G401 (cell line): ENCODE results near the gene RFX2. TPM values are rescaled to one million over a fixed set of nuclear protein-coding genes. Genes with fewer than 3 reads are reported as not detected.
"Not testable (repeated sequence)": the region's sequence is repeated elsewhere in the genome, so short reads cannot be mapped to it uniquely, and the experiment has no call there.

Experiments used
- DNase-seq: peaks from one replicate; pipeline ENCODE4 v3.0.0-alpha.2; 2015; ENCODE audit warnings: low spot score
- in situ Hi-C: cut with HindIII; loops from 2 replicates; pipeline ENCODE4 v1.10.0; 2016; ENCODE audit warnings: low sequenced_read_pairs, mixed read lengths
- total RNA-seq: library from RNA; depleted of rRNA; stranded (reverse); fragments of >200 nt; shearing (Covaris generic); gene quantifications from 2 replicates; pipeline ENCODE4 v1.2.3, GENCODE V29; 2014

The RFX2 gene
- total RNA-seq, 1 experiment from 2014 or later: 4.2 TPM

DNA sequence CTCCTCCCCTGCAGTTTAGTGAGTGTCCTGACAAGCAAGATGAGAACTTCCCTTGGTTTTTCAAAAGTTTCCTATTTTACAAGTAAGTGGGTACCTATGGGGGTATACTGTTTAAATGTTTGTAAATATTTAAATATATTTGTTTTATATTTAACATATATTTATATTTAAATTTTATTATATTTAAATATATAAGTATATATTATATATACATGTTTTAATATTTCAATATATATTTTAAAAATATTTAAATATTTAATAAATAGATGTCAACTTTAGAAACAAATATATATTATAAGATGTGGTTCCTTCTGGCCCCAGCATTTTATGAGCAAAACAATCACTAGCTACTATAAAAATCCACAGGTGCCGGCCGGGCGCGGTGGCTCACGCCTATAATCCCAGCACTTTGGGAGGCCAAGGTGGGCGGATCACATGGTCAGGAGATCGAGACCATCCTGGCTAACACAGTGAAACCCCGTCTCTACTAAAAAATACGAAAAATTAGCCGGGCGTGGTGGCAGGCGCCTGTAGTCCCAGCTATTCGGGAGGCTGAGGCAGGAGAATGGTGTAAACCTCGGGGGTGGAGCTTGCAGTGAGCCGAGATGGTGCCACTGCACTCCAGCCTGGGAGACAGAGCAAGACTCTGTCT, 3.5 kb downstream of the RFX2 start:
- in situ Hi-C loops, DNase-seq: not testable (repeated sequence)

DNA sequence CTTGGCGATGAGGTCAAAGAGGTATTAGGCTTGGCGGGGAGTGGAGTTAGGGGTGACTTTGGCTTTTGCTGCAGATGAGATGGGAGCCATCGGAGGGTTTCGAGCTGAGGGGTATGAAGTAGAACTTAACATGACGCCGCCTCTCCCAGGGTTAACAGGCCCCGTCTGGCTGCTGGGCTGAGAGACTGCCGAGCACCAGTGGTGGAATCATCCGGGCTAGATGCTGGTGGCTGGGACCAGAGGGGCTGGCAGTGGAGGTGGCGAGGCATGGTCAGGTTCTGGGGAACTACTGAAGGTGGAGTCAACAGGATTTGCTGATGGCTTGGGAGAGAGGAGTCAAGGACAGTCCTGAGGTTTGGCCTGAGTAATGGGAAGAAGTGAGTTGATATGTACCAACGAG, 4.9 kb downstream of the RFX2 start:
- in situ Hi-C loops: no loop called here
- DNase-seq: no peak

DNA sequence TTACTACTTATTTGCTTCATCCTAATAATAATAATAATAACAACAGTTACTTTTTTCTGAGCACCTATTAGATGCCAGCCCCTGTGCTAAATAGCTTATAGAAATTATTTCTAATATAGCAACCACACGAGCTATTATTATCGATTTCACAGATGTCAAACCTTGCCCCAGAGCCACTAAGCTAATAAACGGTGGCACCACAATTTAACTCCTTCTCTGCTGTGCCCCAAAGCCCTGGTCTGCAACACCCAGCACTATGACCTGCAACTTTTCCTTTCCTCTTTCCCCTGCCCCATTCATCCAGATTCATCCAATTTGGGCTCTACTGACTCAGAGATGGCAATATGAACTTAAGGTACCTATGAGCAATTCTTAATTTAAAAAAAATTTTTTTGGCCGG, 6.4 kb downstream of the RFX2 start:
- in situ Hi-C loops: no loop called here
- no peak for DNase-seq

DNA sequence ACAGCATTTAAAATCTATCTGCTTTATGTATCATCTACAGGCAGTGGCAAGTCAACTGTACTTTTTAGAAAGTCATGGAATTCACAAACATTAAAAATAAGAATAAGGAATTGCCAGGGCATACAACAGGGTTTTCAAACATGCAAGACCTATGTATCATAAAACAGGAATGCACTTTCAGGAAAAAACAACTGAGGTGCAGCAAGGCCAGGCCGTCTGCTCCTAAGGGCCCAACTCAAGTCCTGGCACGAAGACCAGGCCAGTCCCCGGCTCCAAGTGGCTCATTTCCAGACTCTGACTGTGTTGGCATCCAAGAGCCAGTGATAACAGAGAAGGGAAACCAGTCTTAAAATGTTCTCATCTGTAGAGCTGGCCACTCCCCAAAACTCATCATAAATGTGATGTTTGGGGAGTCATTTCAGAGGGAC, 7.1 kb downstream of the RFX2 start:
- DNase-seq: peak; percentile 93
- in situ Hi-C loops: no loop called here

DNA sequence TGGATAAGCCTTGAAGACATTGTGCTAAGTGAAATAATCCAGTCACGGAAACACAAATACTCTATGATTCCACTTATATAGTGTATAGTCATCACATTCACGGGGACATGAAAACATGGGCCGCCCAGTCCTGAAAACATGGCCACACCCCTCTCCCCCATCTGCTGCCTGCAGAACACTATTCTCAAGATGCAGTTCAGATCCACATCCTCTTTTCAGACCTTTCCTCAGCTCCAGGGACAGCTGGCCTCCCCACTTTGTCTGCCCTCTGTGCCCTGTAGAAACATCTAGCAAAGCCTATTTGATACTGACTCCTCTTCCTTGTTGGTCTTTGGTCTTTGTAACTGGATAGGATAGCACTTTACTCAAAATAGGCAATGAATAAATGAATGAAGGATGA, 8.3 kb downstream of the RFX2 start:
- no peak for DNase-seq
- in situ Hi-C loops: no loop called here

DNA sequence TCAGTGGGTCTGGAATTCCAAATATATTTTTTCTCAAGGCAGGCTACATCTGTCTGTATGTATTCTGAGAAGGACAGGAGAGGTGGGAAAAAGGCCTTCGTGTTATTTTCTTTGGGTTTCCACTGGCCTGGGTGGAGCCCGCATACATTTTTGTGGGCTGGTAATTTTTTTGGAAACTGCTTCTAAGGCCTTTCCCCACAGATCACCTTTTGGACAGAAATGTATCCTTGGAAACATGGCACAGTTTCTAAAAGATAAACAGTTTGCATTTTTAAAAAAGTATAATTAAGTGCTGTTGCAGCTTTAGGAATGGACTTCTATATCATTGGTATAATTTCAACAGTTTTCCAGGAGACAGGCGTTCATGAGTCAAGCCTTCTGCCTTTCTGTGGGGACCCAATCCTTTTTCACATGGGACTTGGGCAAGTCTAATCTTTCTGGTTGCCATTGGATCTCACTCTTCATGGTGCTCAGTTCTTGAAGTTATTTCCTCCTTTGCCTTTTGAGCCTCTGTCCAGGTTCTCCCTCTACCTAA, 8.9 kb downstream of the RFX2 start:
- DNase-seq: no peak
- in situ Hi-C loops: no loop called here

DNA sequence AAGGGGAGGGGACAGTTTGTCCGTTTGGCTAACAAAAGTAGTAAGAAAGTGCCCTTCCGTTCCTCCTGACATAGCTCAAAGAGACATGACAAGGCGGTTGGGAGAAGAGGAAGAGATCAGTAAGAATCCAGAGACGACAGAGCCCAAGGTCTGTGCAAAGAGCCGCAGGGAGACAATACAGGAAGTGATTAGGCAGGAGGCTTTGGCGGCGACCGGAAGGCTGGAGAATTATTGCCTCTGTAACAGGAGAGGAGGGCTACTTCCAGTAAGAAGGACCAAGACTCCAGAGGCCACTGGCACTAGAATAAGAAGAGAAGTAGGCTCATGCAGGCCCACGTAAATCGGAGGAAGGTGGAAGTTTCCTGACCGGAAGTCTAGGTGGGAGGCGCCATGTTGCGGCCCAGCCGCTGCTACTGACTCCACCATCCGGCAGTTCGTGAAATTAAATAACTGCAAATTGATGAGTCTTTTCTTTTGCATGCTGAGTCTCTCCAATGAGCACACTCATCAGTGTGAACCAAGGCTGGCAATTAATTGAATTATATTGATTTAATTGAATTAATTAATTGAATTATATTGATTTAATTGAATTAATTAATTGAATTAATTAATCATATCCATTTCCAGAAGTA, 9.9 kb downstream of the RFX2 start:
- in situ Hi-C loops: no loop called here
- DNase-seq: no peak

DNA sequence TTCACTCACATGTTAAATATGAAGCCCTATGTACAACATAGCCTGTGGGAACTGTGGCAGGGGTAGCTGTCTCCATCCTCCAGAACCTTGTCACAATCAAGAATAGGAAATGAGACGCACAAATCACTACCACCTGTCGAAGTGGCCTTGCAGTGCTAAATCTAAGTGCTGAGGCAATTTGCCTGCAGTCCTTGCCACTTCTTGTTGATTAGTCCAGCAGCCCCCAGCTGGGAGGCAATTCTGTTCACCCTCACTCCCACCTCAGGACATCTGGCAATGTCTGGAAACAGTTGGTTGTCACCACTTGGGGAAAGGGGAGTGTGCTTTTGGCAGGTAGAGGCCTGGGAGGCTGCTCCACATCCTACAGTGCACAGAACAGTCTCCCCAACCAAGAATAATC, 10.7 kb downstream of the RFX2 start:
- in situ Hi-C loops: no loop called here
- no peak for DNase-seq

DNA sequence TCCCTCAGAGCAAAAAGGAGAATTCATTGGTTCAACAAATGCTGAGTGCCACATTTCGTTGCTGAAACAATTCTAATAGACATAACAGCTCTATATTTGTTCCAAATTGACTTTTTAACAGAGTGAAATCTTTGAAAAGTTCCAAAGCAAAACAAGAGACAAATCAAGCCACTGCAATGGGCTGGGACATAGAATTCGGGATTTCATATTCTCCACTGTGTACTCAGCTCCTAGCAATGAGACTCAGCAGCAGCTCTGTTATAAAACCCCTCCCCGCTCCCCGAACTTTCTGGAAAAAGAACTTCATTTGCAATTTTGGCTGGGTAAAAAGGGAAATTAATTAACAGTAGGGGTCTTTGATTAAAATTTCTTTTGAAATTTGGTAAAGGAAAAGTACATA, 11.3 kb downstream of the RFX2 start:
- in situ Hi-C loops: no loop called here
- no peak for DNase-seq

DNA sequence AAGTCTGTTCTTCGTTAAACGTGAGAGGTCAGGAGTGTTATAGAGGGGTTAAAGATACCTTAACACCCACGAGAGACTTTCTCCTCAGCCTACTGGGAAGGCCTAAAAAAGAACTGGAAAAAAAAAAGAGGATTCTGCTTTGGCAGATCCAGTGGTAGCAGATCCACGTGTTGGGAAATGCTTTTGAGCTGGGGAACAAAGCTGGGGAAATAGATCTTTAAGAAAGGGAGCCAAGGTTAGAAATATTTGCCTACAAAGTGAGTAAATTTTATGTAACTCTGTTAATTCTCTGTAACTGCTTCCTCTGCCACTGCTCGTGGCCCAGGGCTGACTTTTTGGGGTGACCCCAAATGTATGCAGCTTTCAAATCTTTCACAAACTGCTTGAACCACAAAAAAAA, 11.7 kb downstream of the RFX2 start:
- in situ Hi-C loops: no loop called here
- no peak for DNase-seq

DNA sequence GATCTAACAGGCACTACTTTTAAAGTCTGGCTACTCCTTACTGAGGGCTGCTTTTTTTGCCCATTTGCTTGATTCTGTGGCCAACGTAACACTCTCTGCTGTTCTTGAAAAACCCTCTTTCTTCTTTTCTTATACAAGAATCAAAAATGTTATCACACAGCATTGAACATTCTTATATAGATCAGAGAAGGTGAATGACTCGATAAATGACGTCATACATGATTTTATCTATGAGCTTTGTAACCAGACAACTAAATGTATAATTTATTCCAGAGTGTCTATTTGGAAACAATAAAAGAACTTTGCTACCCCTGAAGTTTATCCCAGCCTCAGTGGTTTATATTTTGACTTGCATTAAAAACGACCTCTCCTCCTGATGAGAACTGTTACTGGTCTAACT, 12.4 kb downstream of the RFX2 start:
- no peak for DNase-seq
- in situ Hi-C loops: no loop called here

DNA sequence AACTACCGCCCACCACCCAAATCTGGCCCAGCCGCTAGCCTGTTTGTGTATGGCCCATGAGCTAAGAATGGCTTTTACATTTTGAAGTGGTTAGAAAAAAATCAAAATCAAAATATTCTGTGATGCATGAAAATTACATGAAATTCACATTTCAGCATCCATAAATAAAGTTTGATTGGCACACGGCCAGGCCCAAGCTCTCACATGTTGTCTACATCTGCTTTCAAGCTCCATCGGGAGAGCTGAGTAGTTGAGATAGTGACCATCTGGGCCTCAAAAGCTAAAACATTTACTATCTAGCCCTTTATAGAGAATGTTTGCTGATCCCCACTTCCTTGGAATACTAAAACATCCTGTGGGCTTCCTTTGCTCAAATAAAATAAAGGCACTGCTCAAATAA, 14.5 kb downstream of the RFX2 start:
- in situ Hi-C loops: no loop called here
- DNase-seq: no peak

DNA sequence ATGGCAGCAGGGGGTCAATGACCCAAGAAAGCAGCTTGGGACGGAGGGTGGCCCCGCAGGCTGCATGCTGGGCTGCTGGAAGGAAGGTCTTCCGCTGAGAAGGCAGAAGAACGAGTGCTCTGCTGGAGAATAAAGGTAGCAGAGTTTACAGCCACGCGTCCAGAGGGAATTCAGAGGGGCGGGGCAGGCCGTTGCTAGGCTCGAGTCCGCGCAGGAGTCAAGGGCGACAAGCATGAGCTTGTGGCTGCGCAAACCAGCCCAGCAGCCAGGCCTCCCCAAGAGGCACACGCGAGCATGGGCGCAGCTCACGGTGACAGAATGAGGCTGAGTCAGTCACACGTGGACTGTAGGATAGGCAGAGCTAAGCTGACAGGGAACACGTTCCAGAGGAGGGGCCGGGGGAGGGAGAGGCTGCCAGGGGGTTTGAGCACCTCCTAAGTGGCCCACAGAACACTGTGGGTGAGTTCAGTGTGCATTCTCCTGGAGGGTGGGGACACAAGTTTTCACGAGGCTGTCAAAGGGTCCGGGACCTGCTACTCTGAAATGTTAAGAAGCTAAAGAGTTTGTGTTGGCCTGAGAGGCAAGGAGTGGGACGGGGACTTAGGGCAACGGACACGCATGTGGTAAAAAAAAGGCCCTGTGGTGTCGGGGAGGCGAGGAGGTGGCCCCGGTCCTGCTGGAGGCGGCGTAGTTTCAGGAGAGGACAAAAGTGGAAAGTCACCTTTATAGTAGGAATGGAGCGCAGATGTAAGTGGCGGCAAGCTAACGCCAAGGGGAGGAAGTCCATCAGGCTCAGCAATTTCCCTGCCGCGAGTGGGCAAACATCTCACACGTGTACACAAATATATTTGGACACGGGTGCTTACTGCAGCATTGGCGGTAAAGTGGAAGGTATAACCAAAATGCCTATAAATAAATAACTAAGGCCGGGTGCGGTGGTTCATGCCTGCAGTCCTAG, 17.7 kb downstream of the RFX2 start:
- in situ Hi-C loops: no loop called here
- no peak for DNase-seq

DNA sequence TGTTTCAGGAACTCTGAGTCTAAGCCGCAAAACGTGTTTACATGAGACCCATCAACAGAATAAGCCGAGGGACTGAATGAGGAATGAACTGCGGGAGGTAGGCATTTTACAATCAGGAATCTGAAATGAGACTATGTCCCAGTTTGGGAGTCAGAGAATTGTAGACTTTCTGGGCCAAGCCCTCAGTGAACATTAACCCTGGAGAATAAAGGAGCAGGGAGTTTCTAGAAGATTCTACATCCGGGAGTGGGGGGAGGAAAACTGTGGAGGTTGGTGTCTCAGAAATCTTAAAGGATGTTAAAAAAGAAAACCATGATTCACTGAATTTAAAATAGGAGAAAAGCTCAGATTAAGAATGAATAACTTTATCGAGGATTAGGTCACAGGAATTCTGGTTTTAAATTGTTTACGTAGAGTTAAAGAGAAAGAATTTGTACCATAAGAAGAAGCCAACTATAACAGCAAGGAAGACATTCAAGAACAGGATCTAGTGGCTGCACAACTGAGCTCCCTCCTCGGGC, 18.5 kb downstream of the RFX2 start:
- in situ Hi-C loops: no loop called here
- DNase-seq: no peak

DNA sequence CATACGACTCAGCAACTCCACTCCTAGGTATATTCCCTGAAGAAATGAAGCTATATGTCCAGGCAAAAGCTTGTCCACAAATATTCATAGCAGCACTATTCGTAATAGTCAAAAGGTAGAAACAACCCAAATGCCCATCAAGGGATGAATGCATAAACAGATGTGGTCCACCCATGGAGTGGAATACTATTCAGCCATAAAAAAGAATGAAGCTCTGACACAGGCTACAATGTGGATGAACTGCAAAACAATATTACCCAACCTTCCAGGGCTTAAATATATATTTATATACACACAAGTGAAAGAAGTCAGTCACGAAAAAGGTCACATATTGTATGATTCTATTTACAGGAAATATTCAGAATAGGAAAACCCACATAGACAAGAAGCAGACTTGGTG, 19.7 kb downstream of the RFX2 start:
- in situ Hi-C loops: no loop called here
- no peak for DNase-seq

DNA sequence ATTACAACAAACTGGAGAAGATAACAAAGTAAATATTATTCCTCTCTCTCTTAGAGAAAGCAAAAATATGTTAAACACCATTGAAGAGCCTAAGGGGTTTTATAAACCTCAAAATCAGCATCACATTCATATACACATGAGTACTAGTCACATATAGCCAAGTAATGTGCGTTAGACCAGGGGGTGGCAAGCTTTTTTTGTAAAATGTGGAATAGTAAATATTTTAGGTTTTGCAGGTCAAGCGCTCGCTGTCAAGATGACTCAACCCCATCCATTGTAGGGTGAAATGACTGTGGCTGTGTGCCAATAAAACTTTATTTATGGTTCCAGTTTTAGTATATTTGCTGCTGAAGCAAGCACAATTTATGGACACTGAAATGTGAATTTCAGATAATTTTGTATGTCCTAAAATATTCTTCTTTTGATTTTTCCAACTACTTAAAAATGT, 21.7 kb downstream of the RFX2 start:
- in situ Hi-C loops: no loop called here
- no peak for DNase-seq

DNA sequence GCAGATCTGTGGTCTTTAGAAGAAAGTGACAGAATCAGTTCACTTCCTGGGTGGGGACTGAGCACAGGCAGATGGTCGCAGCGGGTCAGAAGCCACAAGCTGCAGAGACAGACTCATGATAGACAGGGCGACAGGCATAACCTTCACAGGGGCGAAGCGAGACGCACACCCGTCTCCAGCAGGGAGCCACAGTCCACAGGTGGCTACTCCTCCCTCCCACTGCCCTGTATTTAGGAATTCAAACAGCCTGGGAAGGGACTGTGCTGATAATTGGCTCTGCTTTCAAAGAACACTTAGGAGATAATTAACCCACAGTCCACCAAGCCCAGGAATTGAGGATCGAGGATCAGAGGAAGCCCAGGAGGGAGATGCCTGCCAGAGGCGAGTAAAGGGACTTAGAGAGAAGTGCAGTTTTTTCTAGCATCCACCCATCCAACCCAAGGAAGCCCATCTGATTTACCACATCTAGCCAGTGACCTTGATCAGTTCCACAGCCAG, 23.2 kb downstream of the RFX2 start:
- in situ Hi-C loops: no loop called here
- DNase-seq: no peak

DNA sequence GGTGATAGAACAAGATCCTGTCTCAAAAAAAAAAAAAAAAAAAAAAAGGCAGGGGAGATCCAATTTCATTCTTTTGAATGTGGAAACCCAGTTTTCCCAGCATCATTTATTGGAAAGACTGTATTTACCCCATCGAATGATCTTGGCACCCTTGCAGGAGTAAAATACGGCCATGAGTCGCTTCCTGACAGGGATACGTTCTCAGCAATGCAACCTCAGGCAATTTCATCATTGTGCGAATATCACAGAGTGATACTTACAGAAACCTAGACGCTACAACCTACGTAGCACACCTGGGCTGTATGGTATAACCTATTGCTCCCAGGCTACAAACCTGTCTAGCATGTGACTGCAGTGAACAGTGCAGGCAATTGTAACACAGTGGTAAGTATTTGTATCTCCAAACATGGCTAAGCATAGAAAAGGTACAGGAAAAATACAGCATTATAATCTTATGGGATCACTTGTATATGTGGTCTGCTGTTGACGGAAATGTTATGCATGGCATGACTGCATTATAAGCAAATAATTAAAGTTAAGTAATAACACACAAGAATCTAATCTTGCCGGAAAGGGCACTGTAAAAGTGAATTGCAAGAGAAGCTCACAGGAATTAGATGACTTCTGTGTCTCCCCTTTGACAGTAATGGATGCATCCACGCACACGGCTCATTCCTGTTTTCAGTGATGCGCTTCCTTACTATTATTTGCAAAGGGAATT, 24.1 kb downstream of the RFX2 start:
- in situ Hi-C loops: no loop called here
- no peak for DNase-seq

DNA sequence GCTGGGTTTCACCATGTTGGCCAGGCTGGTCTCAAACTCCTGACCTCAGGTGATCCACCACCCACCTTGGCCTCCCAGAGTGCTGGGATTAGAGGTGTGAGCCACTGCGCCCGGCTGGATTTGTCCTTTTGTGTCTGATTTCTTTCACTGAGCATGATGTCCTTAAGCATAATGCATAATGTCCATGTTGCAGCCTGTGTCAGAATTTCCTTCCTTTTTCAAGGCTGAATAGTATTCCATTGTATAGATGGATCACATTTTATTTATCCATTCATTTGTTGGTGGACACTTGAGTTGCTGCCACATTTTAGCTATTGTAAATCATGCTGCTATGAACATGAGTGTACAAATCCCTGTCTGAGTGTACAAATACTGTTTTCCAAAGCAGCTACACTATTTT, 25.5 kb downstream of the RFX2 start:
- no peak for DNase-seq
- in situ Hi-C loops: no loop called here
